Measurements from ENCODE around the gene BCL2L11.
A peak's percentile ranks its signal among the peaks of the same experiment; 100 is the strongest.

BCL2L11 gene

DNA sequence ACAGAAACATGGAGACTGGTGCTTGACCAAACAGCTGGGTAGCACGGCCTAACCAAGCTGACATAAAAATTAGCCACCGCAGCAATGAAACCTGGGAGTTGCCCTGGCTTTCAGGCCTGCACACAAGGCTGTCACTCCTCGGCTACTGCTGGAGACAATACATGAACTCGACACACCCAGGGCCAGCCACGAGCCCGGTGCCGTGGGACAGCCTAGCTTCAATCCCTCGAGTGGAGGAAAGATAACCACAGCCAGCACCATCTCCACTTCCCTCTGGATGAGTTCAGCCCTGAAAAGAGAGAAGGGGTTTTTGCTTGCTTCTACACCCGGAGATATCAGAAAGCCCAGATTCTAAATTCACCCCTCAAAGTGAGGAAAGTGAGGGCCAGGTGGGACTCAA lies 78.0 kb downstream of the BCL2L11 start:
- DNase-seq = no peak

DNA sequence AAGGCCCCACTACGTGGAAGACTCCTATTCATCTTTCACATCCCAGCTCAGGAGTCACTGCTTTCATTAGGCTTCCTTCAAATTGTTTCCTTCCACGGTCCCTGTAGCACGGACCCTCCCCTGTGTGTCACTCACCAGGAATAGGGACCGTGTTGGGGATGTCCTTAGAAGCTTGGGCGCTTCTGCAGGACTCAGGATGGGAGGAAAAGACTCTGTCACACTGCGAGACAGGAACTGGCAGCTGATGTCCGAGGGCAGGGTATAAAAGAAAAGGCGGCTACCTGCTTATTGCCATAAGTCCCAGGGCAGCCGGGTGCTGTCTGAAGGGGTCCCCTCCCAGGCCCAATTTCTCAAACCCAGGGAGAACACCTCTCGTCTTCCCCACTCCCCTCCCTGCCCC lies 79.1 kb downstream of the BCL2L11 start:
- DNase-seq = no peak

DNA sequence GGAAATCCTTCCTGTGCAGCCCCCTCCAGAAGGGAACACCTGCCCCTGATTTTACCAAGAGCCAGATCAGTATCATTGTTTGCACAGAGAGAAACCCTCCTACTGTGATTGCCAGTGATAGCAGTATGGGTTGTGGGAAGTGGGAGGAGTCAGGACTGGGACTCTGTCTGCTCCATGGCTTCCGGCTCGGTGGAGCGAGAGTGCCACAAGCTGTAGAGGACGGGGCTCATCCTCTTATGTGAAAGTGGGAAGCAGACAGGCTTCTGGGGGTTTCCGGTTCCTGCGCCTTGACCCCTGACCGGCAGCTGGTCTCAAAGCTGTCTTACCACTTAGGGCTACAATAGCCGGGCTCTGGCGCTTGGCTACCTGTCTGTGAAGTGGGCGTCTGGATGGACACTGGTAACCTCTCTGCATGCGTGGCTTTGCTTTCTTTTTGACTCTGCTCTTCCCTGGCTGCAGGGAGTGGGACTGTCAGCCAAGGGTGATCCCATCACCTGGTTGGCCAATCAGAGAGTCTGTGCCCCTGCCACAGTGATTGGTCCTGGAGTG lies 79.7 kb downstream of the BCL2L11 start:
- DNase-seq = peak; percentile 63

DNA sequence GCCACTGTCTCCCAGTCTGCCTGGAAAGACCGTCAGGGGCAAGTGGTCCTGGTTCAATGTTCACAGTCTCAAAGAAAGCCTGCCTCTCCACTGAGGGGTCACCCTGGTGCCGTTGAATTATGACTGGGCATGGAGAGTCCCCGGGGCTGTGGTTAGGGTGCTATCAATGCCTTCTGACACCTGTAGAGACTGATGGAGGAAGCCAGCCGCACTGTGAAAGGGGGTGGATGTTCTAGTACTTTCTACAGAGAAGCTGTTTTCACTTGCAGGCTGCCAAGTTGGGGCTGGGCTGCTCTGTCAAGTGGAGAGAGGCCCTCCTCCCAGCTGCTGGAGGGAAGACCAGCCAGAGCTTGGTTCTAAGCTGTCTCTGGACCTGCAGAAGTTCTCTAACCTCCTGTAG lies 80.5 kb downstream of the BCL2L11 start:
- no peak for DNase-seq

DNA sequence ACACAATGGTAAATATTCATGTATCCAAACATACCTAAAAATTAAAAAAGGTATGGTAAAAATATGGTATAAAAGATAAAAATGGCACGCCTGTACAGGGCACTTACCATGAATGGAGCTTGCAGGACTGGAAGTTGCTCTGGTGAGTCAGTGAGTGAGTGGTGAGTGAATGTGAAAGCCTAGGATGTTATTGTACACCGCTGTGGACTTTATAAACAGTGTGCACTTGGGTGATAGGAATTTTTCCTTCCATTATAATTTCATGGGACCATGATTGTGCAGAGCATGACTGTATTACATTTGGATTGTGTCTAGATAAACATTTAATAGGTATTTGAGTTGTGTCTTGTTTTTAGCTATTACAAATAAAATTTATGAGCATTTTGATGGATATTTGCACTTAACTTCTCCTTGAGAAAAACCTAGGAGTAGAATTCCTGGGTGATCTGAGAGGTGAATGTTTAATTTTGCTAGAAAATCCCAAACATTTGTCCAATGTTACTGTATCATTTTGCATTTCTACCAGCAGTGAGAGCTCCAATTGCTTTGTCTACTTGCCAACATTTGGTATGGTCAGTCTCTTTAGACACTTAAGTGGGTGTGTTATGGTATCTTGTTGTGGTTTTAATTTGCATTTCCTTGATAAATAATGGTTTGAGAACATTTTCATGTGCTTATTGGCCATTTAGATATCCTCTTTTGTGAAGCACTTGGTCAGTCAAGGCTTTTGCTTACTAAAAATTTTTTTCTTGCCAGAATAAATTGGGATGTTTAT lies 81.7 kb downstream of the BCL2L11 start:
- no peak for DNase-seq

DNA sequence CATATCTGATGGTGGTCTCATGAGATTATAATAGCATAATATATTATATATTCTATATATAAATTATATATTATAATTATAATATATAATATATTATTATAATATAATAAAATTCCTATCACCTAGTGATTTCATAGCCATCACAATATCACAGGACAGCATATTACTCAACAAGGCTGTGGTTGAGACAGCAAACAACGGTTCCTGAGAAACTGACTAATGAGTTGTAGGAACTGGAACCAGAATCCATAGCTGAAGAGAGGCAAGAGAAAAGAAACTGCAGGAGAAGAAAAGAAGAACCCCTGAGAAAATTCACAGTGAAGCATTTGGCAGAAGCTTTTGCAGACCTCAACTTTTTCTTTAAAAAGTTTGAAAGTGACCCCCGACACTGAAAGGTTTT lies 84.0 kb downstream of the BCL2L11 start:
- no peak for DNase-seq

DNA sequence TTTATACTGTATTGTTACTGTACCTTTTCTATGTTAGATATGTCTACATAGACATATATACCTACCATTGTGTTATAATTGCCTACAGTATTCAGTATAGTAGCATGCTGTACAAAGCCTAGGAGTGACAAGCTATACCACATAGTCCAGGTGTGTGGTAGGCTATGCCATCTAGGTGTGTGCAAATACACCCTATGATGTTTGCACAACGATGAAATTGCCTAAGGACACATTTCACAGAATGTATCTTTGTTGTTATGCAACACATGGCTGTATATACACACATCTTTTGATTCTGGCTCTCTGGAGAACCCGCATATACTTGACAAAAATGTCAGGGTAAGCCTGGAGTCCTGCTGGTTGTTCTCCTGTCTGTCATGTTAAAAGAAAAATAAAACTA lies 85.1 kb downstream of the BCL2L11 start:
- DNase-seq = no peak

DNA sequence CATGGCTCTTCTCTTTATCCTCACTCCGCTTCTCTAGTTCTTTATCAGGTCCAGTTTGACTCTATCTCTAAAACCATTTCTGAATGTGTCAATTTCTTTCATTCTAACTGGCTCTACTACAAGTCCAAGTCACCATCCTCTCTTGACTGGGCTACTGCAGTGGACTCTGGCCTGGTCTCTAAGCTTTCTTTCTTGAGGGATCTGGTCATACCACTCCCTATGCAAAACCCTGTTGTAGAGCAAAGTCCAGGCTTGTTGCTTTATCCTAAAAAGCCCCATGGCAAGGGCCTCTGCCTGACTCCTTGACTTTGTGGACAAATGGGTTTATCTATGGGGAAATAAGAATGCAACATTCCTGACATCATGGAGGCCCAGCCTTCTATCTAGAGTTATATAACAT lies 87.1 kb downstream of the BCL2L11 start:
- no peak for DNase-seq

DNA sequence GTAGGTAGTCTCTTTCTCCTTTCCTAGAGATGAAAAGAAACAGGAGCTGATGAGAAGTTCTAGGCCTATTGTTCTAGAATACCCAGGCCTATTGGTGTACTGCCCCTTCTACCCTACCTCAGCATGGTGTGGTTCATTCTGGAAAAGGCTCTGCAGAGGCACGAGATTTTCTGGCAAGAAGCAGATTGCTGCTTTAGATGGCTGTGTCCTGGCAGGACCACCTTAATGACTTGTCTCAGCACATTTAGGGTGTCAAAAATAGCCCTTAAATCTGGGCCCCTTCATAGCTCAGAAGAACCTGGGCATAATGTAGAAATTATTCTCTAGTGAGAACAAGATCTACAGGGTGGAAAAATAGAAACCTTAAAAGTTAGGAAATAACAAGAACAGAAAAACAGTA lies 87.9 kb downstream of the BCL2L11 start:
- DNase-seq = no peak

DNA sequence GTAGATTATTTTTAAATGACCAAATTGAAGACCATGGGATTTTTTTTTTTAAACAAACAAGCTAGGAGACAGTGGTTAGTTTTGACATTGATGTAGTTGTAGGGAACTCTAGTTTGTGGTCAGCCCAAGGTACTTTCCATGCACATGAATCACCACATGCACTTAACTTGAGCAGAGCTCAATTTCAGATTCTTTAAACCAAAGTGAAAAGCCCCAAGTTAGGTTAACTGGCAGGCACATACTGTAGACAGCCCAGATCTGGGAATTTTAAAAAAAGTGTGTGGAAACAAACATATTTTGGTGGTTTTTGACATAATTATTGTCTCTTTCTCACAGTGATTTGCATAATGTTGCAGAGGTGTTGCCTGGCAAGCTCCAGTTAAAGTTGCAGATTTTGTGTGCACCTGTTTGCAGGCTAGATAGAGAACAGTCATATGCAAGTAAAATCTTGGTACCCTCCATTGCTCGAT lies 88.4 kb downstream of the BCL2L11 start:
- no peak for DNase-seq

DNA sequence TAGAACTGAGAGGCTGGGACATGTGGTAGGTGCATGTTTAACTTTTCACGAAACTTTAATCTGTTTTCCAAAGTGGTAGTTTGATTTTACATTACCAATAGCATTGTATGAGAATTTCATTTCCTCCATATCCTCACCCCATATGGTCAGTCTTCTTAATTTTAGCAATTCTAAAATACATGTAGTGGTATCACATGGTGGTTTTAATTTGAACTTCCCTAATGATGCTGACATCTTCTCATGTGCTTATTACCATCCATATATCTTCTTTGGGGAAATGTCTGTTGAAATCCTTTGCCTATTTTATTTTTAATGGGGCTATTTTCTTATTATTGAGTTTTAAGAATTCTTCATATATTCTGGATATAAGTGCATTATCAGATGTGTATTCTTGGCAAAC lies 89.3 kb downstream of the BCL2L11 start:
- DNase-seq = no peak

DNA sequence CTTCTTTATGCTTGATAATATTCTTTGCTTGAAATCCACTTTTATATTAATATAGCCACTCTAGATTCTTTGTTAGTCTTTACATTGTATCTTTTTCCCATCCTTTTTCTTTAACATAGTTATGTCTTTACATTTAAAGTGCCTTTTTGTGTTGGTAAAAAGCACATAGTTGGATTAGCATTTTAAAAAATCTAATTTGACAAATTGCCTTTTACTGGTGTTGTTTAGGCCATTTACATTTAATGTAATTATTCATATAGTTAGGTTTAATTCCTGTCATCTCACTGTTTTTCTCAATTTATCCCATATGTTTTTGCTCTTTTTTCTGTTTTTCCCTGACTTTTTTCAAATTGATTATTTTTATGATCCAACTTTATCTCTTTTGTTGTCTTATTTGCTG lies 93.2 kb downstream of the BCL2L11 start:
- no peak for DNase-seq

DNA sequence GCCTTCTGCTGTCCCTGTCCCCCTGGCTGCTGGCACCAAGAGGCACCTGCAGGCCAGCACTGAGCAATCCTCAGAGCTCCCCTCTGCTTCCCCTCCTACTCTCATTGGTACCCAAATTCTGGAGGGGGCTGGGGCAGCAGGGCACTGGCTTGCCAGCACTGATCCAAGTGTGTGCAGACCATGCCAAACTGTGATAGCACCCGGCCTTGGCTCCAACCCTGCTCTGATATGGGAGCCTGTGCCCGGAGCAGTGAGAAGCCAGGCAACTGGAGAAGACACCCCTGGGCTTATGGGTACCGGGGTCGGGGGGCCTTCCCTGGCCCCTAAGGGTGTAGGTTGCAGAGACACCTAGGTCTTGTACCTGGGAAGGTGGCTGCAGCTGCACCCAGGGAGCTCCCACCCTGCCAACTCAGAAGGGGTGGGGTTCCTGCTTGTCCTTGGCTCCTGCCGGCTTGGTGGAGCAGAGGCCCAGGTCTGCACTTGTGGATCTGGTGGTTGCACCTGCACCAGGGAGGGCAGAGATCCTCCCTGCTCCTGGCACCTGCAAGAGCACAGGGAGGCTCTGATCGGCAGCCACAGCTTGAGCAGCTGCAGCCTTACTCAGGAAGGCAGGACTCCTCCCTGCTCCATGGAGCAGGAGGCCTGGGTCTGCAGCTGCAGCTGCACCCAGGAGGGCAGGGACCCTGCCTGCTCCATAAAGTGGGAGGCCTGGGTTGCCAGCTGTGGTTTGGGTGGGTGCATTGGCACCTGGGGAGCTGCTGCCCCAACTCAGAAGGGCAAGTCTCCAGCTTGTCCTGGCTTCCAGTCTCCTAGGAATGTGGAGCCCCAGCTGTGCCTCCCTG lies 96.3 kb downstream of the BCL2L11 start:
- DNase-seq = no peak
